Chondrocyte (in vitro differentiated cells): Measurements from ENCODE around the gene FBXL20. TPM values are rescaled to one million over a fixed set of nuclear protein-coding genes. Genes with fewer than 3 reads are reported as not detected.

Experiments
- DNase-seq: peaks from one replicate; pipeline ENCODE4 v3.0.0; 2021; ENCODE audit warnings: mixed read lengths, low spot score
- H3K27ac Mint-ChIP-seq: one replicate; pipeline ENCODE4 v1.8.0; 2021; ENCODE audit warnings: mild to moderate bottlenecking, moderate library complexity, mixed read lengths; ENCODE audit not compliant: unreplicated experiment
- H3K27me3 Mint-ChIP-seq: 2 replicates; pipeline ENCODE4 v1.8.0; 2021; ENCODE audit warnings: low read depth, mixed read lengths
- H3K36me3 Mint-ChIP-seq: 2 replicates; pipeline ENCODE4 v1.8.0; 2021; ENCODE audit warnings: low read depth, mixed read lengths
- H3K4me1 Mint-ChIP-seq: 2 replicates; pipeline ENCODE4 v1.8.0; 2021; ENCODE audit warnings: low read depth, mild to moderate bottlenecking, mixed read lengths
- H3K4me3 Mint-ChIP-seq: one replicate; pipeline ENCODE4 v1.8.0; 2021; ENCODE audit warnings: mild to moderate bottlenecking, moderate library complexity, mixed read lengths; ENCODE audit not compliant: unreplicated experiment
- H3K9me3 Mint-ChIP-seq: 2 replicates; pipeline ENCODE4 v1.8.0; 2021; ENCODE audit warnings: low read depth, mixed read lengths
- long read RNA-seq: library from polyadenylated mRNA; stranded (forward); transcript quantifications from one replicate; pipeline ENCODE4 v2.0.0, GENCODE V29; 2021
- total RNA-seq: library from RNA; stranded (reverse); gene quantifications from 3 replicates; pipeline ENCODE4 v1.2.1, GENCODE V29; 2021
- TF ChIP-seq, protein P1 (sequence below): fragments of 200-600 bp; sonication (generic); IDR thresholded peaks from 2 replicates; pipeline ENCODE4 v1.5.0; 2021; ENCODE audit warnings: antibody characterized with exemption, mild to moderate bottlenecking, moderate library complexity

Gene FBXL20, protein sequence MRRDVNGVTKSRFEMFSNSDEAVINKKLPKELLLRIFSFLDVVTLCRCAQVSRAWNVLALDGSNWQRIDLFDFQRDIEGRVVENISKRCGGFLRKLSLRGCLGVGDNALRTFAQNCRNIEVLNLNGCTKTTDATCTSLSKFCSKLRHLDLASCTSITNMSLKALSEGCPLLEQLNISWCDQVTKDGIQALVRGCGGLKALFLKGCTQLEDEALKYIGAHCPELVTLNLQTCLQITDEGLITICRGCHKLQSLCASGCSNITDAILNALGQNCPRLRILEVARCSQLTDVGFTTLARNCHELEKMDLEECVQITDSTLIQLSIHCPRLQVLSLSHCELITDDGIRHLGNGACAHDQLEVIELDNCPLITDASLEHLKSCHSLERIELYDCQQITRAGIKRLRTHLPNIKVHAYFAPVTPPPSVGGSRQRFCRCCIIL
- total RNA-seq, result 21.3 to 21.9 TPM (median 21.8 TPM) in 3 replicates
- long read RNA-seq, full-length matches to known transcripts, result 5 of 9 reads
- long read RNA-seq, partial matches to known transcripts, result 1 of 9 reads
- long read RNA-seq, other reads (novel, unspliced or antisense), result 3 of 9 reads

DNA sequence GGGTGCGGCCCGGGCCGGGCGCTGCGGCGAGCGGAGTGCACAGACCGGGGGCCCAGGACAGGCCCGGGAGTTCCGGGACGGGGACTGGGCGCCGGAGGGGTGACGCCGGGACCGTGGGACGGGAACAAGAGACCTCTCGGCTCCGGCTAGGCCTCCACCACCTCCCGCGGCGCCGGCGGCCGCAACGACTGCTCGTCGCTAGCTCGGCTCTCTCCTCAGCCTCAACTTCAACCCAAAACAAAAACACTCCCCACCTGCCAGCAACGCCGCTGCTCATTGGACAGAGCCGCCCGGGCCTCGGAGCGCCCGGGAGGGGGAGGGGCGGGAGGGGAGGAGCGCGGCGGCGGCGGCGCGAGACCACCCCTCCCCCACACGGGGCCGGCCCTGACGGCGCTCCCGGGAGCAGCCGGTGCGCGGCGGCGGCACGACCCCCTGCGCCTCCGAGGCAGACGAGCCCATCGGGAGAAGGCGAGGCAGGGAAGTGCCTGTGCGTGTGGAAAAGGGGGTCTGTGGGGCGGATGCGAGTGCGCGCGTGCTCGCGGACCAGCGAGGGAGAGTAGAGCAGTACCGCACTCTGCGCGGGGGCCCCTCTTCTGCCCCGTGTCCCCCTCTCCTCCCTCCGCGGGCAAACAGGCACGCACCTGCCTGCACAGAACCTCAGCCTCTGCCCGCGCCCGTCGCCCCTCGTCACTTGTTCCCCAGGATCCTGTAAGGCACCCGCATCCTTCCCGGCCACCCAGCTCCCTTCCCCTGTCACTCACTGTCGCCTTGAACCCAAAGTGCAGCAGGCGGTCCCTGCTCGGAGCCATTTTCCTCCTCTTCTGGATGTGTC lies at the start of gene FBXL20:
Gene FBXL20 (minus strand): TSS at position 215 of the 832 bp plus-strand sequence. CDS start 224 bp downstream, outside the sequence.
- Mint-ChIP-seq H3K4me3 (peak within 1 kb of the TSS; percentile 93), H3K27ac (peak within 1 kb of the TSS; percentile 96), H3K9me3 (no peaks in the 10 kb centered on the region)

DNA sequence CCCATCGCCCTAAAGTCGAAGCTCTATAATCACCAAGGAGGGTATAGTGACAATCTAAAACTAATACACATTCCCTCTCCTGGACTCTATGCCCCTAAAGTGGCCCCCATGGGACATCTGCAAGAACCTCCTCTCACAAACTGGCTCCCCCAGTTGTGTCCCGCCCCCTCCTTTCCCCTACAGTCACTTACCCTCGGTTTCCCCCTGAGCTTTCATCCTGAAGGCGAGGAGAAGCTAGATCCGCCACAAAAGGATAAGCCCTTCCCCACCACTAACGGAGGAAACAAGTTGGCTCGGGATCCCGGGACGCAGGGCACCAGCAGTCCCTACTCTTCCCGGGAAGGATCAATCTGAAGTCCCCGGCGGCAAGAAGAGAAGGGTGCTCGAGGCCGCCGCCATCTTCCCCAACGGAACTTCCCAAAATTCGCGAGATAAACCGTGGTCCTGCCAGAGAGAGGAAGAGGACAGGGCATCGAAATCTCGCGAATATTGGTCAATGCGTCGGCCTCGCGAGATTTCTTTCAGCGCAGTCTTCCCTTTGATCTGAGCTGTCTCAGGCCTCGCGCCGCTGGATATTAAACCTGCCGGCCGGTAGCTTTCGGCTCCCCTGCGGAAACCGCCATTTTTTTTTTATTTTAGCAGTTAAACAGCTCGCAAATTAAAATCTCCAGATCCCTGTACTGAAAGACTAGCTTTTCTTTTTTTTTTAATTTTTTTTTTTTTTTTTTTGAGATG lies 49.6 kb upstream of the FBXL20 start, which contains the start of gene MED1:
Gene MED1 (minus strand): TSS at position 417 of the 735 bp plus-strand sequence. CDS start 201 bp downstream, at position 216.
- Mint-ChIP-seq H3K36me3 (peaks cover 5% of the 10 kb centered on the region), H3K27ac (peak within 1 kb of the TSS; percentile 98), H3K4me3 (peak within 1 kb of the TSS; percentile 97), H3K27me3 (no peaks in the 10 kb centered on the region), H3K4me1 (peaks cover 15% of the 10 kb centered on the region), H3K9me3 (no peaks in the 10 kb centered on the region)
- DNase-seq, result peak; percentile 96
- TF ChIP-seq, protein P1, sequence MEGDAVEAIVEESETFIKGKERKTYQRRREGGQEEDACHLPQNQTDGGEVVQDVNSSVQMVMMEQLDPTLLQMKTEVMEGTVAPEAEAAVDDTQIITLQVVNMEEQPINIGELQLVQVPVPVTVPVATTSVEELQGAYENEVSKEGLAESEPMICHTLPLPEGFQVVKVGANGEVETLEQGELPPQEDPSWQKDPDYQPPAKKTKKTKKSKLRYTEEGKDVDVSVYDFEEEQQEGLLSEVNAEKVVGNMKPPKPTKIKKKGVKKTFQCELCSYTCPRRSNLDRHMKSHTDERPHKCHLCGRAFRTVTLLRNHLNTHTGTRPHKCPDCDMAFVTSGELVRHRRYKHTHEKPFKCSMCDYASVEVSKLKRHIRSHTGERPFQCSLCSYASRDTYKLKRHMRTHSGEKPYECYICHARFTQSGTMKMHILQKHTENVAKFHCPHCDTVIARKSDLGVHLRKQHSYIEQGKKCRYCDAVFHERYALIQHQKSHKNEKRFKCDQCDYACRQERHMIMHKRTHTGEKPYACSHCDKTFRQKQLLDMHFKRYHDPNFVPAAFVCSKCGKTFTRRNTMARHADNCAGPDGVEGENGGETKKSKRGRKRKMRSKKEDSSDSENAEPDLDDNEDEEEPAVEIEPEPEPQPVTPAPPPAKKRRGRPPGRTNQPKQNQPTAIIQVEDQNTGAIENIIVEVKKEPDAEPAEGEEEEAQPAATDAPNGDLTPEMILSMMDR, result no peak

More for the DNA sequence above, at the start of gene FBXL20:
- Mint-ChIP-seq H3K36me3 (no peaks in the 10 kb centered on the region), H3K4me1 (peaks cover 36% of the 10 kb centered on the region), H3K27me3 (no peaks in the 10 kb centered on the region)
- peak; percentile 93 for DNase-seq
- TF ChIP-seq, protein P1, result no peak

GRCh38 chr17:39450051-39450450 lies 48.6 kb upstream of the FBXL20 start:
- Mint-ChIP-seq H3K27ac (peak overlapping the region; percentile 98), H3K27me3 (no peaks in the 10 kb centered on the region), H3K4me3 (peak overlapping the region; percentile 97), H3K9me3 (no peaks in the 10 kb centered on the region), H3K36me3 (peaks cover 5% of the 10 kb centered on the region), H3K4me1 (peaks cover 15% of the 10 kb centered on the region)
- peak; percentile 29 for DNase-seq
- TF ChIP-seq, protein P1, result no peak

- no peak overlapping the region for H3K27ac Mint-ChIP-seq
- peaks cover 15% of the 10 kb centered on the region for H3K4me1 Mint-ChIP-seq
- no peaks in the 10 kb centered on the region for H3K9me3 Mint-ChIP-seq
- no peak overlapping the region for H3K4me3 Mint-ChIP-seq
- peaks cover 13% of the 10 kb centered on the region for H3K36me3 Mint-ChIP-seq
- no peak for DNase-seq
- TF ChIP-seq, protein P1, result no peak
- no peaks in the 10 kb centered on the region for H3K27me3 Mint-ChIP-seq
Measured at GRCh38 chr17:39447561-39447960, 46.1 kb upstream of the FBXL20 start.
